Activated T-helper 1 cell treated with Interleukin-2 at 50 U/mL for 16 hours (primary cell): Measurements from ENCODE around the gene RARG.

Experiments
- DNase-seq: peaks from one replicate; pipeline ENCODE4 v3.0.0-alpha.2; 2020; ENCODE audit warnings: low read depth

RARG gene

DNA sequence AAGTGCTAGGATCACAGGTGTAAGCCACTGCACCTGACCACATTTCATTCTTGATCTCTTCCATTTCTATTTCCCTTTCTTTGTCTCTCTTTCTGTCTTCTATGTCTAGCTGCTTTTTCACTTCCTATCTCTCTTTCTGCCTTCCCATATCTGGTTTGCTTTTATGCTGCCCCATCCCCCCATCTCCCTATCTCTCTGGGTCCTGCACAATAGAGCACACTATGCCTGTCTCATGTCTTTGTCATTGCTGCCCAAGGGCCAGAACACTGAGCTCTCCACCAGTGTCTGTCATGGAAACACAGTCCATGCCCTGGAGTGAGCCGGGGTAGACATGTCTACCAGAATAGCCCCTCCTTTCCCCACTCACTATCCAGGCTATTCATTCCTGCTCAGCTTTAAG, 12.3 kb upstream of the RARG start:
- no peak for DNase-seq

DNA sequence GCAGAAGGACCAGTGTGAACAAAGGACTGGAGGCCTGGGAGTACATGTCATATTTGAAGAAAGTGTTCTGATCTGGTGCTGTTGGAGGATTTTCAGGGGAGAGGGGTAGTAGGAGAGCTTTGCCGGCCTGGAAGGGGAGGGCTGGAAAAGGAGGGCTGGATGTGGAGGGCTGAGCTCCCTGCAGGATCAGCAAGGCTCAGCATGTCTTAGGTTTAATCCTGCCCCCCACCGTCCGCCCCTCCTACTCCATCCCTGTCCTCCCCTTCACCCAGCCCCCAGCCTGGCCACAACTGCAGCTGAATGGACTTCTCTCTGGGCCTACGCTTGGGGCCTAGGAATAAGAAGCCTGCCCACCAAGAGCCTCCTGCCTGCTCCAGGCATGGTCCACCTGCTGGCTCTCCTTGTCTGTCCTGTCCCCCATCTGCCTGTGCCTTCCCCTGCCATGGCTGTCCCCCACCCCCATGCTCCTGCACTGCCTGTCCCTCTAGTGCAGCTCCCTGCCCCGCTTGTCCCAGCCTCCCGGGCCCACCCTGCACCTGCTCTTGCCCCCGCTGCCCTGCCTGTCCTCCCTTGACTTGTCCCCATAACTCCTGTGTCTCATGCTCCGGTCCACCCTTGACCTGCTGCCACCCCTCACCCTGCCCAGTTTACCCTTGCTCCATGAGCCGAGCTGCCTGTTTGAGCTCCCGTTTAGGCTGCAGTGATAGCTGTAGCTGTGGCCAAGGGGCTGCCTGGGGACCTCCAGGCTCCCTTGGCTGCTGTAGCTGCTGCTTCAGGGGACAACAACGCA, 9.8 kb upstream of the RARG start:
- DNase-seq, result no peak

DNA sequence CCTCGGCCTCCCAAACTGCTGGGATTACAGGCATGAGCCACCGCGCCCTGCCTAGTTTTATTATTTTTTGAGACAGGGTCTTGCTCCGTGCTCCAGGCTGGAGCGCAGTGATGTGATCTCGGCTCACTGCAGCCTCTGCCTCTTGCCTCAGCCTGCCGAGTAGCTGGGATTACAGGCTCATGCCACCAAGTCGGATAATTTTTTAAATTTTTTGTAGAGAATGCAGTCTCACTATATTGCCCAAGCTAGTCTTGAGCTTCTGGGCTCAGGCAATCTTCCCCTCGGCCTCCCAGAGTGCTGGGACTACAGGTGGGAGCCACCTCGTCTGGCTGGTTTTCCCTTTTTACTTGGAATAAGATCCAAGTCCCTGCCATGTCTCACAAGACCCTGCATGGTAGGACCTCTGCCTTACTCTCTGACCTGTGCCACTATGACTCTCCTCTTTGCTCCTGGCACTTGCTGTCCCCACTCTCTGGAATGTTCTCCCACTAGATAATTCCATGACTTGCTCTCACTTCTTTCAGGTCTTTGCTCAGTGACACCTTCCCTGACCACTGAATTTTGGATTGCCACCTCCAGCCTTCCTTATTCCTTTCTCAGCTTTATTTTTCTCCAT, 7.7 kb upstream of the RARG start:
- no peak for DNase-seq

DNA sequence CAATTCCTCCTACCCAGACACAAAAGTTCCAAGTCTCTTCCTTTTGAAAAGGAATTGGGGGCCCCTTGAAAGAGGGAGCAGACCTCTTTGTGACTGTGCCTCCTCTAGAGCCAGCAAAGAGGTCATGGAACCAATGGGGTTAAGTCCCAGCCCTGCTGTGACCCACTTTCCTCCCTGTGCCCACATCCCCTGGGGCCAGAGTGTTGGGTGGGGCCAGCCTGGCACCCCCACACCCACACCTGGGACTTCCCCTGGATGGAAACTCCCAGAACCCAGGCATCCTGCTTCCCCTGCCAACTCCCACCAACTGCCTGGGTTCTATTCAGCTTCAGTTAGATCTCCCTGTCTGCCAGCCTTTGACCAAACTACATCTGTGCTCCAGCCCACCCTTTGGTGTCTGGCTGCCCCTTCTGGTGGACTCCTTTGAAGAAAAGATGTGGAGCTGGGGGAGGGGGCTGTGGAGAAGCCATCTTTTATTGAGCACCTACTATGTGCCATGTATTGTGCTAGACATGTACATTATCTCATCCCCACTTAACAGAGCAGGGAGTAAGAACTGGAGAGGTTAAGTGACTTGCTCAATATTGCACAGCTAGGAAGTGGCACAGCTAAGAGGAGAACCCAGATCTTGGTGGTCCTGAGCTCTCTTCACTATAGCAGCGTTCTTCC, 4.6 kb upstream of the RARG start:
- DNase-seq, result peak; percentile 32

DNA sequence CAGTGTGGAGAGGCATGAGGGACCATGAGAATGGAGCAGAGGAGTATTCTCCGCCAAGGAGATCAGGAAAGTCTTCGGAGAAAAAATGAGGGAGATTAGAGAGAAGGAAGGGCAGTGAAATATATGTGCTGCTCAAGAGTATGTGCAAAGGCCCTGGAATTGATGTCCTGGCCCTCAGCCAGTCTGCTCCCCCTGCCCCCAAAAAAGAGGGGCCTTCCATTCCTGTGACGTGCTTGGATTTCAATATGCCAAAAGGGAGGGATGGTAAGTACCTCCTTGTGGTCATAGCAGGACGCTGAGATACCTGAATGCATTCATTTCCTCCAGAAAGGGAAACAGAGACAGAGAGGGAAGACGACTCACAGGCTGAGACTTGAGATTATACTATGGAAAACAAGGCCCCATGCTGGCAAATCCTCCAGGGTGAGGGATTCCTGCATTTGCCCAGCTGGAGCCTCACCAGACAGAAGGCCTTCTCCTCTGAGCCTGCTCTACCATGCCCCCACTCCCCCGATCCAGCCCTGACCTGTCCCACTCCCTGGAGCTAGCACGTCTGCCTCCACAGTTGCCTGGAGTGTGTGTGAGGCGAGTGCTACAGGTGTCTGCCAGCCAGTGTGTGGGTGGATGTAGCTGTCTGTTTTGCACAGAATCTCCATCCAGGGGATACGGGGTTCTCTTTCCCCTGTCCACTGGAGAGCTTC, 3.9 kb upstream of the RARG start:
- no peak for DNase-seq

DNA sequence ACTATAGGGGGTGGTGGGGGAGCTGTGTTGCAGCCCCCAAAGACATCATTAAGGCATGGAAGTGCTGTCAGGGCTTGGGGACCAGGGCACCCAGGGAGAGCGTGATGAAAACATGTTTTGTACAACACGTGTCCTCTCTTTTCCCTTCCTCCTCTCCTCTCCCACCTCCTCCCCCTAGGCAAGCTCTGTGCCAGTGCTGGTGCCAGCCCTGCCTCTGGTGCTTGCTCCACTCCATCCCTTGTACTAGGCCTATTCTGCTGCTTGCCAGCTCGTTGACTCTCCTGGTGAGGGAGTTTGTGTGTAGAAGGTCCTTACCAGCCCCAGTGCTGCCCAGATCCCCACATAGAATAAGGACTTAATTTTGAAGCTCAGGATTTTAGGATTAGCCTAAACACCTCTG, 3.2 kb upstream of the RARG start:
- no peak for DNase-seq

DNA sequence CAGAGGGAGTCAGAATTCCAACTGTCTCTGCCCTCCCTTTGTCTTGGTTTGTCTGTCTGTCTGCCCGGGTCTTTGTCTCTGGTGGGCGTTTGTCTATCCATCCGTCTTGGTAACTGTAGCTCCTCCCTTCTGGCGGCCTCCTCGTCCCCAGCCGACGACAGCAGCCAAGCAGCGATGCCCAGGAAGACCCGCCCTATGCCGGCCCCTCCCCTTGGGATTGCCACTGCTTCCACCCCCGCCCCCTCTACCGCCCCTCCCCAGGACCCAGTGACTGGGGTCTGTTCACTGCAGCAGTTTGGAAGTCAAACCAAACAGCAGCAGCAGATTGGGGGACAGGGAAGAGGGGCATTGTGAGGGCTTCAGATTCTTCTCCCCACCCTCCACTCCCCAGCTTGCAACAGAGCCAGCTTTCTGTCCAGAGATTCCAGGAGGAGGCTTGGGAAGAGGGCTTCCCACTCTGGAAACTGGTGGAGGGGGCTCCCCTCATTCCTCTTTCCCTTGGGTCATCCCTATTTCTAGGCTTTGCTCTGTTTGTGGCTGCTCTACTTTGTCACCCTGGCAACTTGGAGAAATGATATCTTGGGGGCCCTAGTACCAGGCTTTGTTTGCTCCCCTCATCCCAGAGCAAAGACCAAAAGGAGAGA, 2.4 kb upstream of the RARG start:
- no peak for DNase-seq

DNA sequence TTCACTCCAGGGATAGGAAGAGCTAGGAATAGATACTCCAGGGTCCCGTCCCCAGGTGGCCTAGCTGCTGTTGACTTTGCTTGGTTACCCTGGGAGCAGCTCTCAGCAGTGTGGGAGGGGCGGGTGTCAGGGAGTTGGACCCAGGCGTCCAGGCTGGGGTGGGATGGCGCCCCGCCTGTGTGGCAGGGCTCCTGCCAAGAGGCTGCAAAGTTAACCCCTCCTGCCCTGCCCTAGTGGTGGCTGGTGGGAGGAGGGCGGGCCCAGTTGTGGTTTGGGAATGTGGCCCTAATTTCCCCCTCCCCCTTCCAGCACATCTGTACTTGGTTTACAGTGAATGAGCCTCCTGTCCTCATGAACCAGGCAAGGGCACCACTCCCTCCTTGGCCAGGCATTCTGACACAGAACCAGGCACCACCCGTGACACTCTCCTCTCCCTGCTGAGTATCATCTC, 1.7 kb upstream of the RARG start:
- DNase-seq, result no peak

DNA sequence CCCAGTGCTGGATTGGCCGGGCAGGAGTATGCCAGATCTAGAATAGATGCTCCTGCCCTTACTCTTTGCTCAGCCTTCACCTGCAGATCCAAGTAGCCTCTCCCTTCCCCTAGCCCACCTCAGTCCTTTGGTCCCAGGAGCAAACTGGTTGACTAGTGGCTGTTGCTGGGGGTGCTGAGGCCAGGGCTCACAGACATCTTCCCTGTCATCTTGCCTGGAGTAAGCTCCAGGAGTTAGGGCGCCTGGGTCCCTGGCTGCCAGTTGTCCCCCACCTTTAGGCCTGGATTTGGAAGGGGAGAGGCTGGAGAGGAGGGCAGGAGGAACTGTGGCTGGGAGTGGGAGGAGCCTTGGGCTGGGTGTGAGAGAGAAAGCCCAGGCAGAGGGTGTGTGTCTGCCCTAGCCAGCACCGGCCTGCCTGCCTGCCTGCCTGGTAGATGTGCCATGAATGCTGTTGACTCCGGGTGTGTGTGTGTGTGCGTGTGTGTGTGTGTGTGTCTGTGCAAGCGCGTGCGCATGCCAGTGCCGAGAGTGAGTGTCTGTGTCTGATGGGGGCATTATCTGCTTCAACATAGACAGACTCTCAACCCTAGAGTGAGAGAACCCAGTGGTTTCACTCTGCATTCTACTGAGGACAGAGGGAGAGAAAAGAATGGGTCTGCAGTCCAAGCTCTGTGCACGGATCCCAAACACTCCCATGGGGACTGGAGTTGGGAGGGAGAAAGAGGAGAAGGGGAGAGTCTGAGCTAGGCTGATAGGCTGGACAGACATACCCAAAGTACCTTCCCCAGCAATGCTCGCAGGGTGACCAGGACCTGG, 845 bp upstream of the RARG start:
- no peak for DNase-seq

DNA sequence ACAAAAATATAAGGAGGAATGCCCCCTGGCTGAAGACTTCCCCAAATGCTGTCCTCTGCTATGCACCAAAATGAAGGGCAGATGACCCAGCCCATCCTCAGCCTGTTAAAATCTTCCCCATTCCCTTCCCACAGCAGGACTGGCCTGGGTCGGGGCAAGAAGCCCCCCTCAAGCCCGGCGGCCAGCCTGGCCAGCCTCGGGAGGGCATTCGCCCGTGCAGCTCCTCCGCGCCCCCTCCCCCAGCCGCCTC, 413 bp downstream of the RARG start:
- DNase-seq, result no peak

DNA sequence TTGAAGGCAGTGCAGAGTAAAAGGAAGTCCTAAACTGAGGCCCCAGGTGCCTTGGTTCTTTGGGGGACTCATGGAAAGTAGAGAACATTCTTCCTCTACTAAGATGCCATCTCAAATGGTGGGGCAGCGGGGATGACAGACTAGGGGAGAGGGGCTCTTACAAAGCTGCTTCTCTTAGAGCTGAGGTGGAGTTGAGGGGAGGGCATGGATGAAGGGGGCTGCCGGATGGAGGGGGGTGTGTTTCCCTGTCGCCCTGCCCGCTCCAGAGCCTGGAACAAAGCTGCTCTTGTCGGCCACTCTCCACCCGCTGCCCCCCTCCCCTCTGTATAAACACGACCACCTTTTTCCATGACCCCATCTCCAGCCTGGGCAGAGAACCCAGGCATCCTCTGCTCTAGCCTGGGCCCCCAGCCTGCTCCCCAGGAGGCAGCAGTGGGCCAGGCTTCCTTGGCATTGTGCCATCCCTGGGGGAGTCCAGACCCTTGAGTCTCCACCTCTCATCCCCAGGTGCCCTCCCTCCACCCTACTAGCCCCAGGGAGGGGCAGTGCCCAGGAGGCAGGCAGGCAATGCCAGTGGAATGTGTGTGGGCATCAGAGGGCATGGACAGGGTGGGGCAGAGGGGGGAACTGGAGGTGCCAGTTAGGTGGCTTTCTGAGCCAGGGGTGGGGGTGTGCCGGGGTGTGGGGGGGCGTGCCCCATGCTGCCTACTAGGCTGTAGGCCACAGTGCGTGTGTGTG, 1.7 kb downstream of the RARG start:
- DNase-seq, result no peak

DNA sequence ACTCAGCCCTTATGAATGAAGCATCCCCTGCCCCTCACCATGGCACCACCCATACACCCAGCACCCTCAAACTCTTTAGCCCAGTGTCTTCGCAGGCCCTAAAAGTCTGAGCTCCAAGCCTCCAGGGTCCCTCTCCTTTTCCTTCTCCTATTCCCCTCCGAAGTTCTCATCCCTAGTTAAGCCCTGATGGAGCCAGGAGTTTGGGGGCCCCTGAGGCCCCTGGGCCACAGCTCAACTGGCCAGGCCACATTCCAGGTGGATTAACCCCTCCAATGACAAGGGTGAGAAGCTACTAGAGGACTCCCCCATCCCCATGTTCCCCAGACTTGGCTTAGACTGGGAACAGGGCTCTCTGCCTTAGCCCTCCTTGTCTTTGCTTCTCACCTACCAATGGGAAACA, 2.6 kb downstream of the RARG start:
- DNase-seq, result no peak

DNA sequence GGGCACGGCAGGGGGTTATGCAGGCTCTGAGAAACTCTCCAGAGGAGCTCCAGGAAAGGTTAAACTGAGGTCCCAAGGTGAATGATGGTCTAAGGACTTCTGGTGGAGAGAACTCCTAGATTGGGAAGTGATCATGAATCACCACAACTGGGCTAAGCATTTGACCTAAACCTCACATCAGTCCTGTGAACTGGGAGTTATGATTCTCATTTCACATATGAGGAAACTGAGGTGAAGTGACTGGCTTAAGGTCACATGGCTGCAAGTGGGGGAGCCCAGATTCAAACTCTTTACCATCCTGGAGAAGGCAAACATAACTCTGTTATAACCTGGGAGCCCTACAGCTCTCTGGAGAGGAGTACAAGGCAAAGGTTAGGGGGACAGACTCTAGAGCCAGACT, 4.2 kb downstream of the RARG start:
- DNase-seq, result no peak

DNA sequence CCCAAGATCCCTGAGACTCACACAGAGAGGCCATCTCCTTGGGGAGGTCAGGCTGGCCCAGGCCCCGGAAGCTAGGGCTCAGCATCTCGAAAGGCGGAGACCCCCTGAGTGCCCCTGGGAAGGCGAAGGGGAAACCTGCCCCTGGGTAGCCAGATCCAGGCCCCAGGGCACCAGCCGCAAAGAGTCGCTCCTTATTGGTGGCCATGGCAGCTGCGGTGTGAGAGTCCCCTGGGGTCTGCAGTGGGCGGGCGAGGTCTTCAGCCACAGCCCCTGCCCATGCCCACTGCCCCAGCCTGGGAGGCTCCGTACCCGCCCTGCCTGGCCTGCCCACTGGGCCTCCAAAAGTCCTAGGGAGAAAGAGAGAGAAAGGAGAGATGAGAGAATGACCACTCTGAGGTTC, 4.7 kb downstream of the RARG start:
- no peak for DNase-seq

DNA sequence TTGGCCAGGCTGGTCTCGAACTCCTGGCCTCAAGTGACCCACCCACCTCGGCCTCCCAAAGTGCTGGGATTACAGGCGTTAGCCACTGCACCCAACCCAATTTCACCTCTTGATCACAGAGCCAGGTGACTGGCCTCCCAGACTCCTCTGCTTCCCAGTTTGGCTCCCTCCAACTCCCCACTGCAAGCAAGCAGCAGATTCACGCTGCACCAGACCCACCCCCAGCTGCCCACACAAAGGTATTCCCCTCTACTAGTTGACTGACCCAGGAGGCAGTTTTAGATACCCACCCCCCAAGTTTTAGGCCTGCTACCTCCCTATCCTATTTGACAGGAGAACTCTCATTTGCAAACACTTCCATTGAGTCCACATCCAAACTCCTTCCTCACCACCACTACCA, 5.2 kb downstream of the RARG start:
- no peak for DNase-seq

DNA sequence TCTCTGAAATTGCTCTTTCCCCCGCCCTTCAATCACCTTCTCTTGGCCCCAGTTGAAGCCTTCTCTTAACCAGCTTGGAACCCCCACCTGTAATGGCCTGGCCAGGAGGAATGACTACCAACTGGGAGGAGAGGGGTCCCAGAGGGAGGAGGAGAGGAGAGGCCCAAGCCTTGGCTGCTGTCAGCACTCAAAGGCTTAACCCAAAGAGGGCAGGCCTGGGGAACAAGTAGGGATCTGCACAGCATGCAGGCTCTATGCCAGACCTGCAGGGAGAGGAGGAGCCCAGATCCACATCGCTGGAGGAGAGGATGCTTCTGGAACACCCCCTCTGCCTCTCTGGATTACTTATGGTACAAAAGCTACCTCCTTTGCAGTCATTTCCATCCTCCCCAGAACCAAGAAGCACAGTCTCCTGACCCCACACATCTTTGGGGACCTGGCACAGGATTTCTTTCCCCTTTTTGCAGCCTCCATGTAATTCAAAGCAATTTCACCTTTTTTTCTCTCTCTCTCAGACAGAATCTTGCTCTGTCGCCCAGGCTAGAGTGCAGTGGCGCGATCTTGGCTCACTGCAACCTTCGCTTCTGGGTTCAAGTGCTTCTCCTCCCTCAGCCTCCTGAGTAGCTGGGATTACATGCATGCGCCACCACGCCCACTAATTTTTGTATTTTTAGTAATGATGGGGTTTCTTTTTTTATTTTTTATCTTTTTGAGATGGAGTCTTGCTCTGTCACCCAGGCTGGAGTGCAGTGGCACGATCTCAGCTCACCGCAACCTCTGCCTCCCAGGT, 6.2 kb downstream of the RARG start:
- DNase-seq, result no peak

DNA sequence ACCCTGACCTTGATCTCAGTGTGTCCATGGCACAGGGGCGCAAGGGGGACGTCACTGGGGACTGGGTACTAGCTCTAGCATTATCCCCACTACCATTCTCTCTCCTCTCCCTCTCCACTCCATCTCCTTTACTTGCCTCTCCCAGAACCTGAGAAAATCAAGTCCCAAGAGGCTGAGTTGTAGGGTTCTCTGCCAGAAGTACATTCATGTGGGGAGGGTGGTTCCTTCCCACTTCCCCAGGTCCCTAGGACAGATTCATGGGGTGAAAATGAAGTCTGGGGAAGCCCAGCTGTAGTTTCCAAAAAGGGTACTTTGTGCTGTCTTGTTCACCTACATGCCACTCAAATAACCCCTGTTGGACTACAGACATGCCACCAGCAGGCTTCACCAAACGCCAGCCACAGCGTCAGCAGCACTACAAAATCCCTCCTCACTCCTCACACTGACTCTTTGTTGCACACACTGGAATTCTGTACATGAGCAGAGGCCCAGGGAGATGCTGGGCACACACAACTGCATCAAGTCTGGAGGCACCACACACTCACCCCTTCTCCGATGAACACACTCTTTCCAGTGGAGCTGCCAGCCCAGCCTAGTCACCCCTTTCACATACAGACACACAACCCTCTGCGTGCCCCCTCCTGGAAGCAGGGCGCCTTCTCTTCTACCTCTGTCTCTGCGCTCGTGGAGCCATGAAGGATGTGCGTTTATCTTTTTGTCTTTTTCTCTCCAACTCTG, 6.9 kb downstream of the RARG start:
- no peak for DNase-seq

DNA sequence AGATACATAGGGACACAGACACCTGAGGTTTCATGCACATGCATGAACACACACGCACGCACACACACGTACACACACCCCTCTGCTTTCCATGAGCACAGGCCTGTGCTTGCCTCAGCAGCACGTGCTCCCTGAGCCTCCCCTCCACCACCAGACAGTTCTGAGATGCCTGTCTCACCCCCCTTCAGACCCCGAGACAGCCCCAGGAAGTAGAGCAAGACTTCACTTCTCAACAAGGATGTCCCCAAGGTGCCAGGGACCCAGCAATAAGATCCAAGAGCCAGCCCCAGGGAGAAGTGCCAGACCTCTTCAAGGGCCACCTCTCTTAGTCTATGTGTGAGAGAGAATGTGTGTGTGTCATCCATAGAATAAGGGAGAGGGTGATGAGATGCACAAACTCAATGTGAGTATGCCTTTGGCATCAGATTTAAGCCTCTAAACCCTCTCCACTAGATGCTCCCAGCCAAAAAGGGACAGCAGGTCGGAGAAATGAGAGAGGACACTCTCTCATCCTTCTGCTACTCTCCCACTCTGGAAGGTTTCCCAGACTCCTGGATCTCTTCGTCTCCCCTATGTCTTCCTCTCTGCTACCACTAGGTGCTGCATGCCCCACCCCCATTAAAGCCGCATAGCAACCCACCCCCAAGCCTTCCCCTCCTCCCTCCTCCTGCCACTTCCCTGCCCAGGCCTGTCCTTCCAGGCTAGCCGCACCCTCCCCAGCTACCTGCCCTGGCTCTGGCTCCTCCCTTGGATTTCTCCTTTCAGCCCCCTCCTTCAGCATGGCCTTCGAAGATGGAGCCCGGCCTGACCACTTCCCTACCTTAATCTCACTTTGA, 7.7 kb downstream of the RARG start:
- DNase-seq, result no peak
